GM20000 (cell line): ENCODE results near the gene TMEM151A.
A peak's percentile ranks its signal among the peaks of the same experiment; 100 is the strongest.

Experiments
- DNase-seq: peaks from one replicate; pipeline ENCODE4 v3.0.0; 2012; ENCODE audit warnings: low spot score
- CTCF ChIP-seq: IDR thresholded peaks from 2 replicates; pipeline ENCODE4 v1.5.1; 2012; ENCODE audit warnings: mild to moderate bottlenecking, control low read depth; ENCODE audit errors: extremely low read depth, missing control alignments

Gene TMEM151A

GRCh38 chr11:66268244-66268951 lies 23.3 kb upstream of the TMEM151A start, which contains the start of gene RAB1B:
Gene RAB1B, plus strand, starts transcription at chr11:66268639. Its CDS starts 41 bp downstream, at chr11:66268680.
- peak; percentile 99 for DNase-seq
- no peak for TF ChIP-seq CTCF

- DNase-seq = peak; percentile 57
- TF ChIP-seq CTCF = no peak
Measured at GRCh38 chr11:66268952-66269905, 22.5 kb upstream of the TMEM151A start.

DNA sequence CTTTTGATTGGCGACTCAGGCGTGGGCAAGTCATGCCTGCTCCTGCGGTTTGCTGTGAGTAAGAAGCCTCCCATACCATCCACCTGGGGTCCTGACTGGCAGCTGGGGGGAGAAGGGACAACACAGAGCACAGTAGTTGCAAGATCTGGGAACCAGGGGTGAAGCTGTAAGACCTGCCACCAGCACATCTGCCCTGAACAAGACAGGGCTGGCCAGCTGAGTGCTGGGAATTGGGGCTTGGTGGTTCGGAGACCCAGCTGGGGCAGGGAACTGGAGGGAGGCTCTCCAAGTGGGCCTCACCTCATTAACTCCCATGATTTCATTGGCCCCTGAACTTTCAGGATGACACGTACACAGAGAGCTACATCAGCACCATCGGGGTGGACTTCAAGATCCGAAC lies 19.9 kb upstream of the TMEM151A start:
- no peak for DNase-seq
- no peak for TF ChIP-seq CTCF

- no peak for TF ChIP-seq CTCF
- DNase-seq = no peak
Measured at GRCh38 chr11:66272596-66272995, 19.1 kb upstream of the TMEM151A start.

GRCh38 chr11:66274219-66274618 lies 17.5 kb upstream of the TMEM151A start:
- TF ChIP-seq CTCF = no peak
- no peak for DNase-seq

GRCh38 chr11:66275396-66275795 lies 16.3 kb upstream of the TMEM151A start:
- no peak for DNase-seq
- TF ChIP-seq CTCF = no peak
